HG03280 (cell line): ENCODE data around the gene FBH1.

Source experiments
- ATAC-seq: cut with Tn5 transposase; IDR thresholded peaks from one replicate; pipeline ENCODE4 v1.9.1; 2021; ENCODE audit warnings: mild to moderate bottlenecking, moderate library complexity; ENCODE audit not compliant: unreplicated experiment

FBH1 gene

DNA sequence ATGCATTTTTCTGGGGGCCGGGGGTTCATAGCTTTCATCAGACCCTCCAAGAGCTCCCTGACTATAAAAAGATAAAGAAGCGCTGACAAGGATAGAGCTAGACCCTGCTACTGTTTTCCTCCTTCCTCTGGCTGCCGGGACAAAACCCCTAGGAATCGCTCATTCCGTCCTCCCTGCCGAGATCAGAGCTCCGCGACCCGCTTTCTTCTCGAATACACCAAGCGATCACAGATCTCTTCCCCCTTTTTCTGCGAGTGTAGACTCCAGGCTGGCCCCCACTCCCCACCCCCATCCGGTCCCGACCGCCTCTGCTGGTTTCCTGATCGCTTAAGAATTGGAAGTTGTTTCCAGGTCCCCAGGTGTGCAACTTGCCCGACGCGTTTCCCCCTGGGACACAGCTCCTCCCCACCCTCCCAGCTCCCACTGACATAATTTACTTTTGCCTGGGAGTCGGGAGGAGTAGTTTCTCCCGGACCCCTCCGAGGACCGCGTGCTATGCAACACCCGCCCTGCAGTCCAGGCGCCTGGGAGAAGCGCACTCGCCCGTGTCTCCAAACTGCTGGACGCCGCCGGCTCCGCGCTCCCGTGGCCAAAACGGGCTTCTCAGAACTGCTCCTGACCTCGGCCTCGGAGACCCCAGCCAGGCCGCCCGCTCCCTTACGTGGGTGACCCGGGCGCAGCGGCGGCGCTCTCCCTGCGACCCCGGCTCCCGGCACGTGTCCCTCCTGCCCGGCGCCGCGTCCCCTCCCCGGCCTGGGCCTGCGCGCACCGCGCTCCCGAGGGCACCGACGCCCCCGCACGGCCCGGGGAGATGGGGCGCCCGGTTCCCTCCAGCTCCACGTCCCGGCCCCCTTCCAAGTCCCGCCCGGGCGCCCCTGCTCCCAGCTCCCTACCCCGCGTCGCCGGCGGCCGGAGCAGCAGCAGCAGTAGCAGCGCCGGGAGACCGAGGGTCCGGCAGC lies 86.7 kb downstream of the FBH1 start:
- ATAC-seq = peak; percentile 15

- peak; percentile 63 for ATAC-seq
Measured at GRCh38 chr10:5977471-5978229, 87.6 kb downstream of the FBH1 start, which contains the start of gene IL15RA. Gene IL15RA, minus strand, starts transcription at chr10:5977543. Its CDS starts 51 bp downstream, at chr10:5977492.

- ATAC-seq = no peak
Measured at GRCh38 chr10:5978230-5978489, 88.1 kb downstream of the FBH1 start.

DNA sequence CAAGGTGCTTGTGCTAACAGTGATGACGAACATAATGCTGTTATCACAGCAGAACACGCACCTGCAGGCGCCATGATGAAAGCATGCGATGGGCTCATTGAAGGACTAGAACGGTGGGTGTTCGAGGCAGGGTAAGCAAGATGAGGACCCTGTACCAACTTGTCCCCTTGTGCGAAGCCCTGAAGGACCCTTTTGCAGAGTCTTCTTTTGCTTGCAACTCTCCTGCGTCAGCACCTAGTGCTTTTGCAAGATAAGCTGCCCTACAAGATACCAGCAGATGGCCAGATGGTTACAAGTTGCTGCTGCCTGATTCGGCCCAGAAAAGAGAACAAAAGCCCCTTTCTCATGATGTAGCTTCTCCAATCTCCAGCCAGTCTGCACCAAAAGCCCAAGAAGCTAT lies 91.5 kb downstream of the FBH1 start:
- ATAC-seq = no peak

DNA sequence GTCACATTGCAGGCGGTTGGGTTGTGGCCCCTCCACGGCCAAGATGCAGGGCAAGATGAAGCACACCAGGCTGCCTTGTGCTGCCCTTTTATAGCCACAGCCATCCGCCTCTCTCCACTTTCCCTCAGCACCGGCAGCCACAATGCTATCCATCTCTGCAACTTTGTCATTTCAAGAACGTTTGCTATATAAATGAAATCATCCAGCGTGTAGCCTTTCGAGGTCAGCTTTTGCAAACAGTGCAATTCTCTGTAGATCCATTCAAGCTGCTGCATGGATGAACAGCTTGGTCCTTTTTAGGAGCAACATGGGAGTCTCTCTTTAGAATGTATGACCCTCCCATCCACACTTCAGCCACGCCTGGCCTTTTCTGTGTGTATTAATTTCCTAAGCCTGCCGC lies 93.7 kb downstream of the FBH1 start:
- no peak for ATAC-seq

GRCh38 chr10:5985029-5985428 lies 95.0 kb downstream of the FBH1 start:
- ATAC-seq = no peak
